ENCODE data around the gene TDRD15. TPM values are rescaled to one million over a fixed set of nuclear protein-coding genes. Genes with fewer than 3 reads are reported as not detected.

Gene TDRD15
- total and polyA plus RNA-seq, 2 donors (not counting 3 experiments of a cell fraction or from before 2014, with no cell fraction given) = not detected

DNA sequence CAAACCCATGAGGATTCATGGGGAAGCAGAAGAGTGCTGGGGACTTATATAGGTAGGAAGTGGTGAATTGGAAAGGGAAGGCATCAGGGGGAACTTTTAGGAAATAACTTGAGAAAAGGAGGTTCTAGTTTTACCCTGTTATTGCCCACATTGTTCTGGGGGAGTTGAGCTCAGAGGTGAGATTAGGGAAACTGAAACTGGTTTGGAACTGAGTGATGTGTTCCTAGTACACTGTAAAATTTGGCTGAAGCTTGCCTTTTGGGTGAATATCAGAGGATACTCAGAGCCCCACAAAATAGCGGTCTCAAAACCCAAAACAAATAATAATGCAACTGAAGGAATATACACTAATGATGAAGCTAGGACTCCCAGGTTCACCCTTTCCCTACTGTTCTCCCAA lies 40.3 kb upstream of the TDRD15 start:
- H3K27me3 ChIP-seq (ENCODE audit: control insufficient read depth in 2 of 2, insufficient read depth in 2 of 2, low read length in 2 of 2) = no peaks in the 10 kb centered on the region
- no peak overlapping the region for H2AFZ ChIP-seq (ENCODE audit: low read depth, low read length)
- H3K27ac ChIP-seq (ENCODE audit: insufficient read depth, low read depth, low read length) = no peak overlapping the region
- no peaks in the 10 kb centered on the region for H3K9me1 ChIP-seq (replicated peaks; ENCODE audit: control insufficient read depth, extremely low read depth, insufficient read depth, low read length)
- dilution Hi-C loops (cut with MboI; ENCODE audit: extremely low pct_ligation_motif_present, low sequenced_read_pairs) (no loop called here), intact Hi-C loops (cut with micrococcal nuclease) (no loop called here)
- H3K9ac ChIP-seq (replicated peaks; ENCODE audit: extremely low read depth, insufficient read depth, low read length) = no peak overlapping the region
- TF ChIP-seq POLR2AphosphoS5 (IDR thresholded peaks at IDR 0.05; ENCODE audit: insufficient read depth, low read depth, low read length) (no peak), POLR2A (IDR thresholded peaks at IDR 0.05; ENCODE audit: low read depth, low read length) (no peak), EZH2 (IDR thresholded peaks at IDR 0.05; ENCODE audit: borderline replicate concordance, low read depth, low read length, severe bottlenecking) (no peak), GATA2 (IDR thresholded peaks at IDR 0.05; ENCODE audit: insufficient read depth, insufficient read length, low read depth, low read length) (no peak), MYC (IDR thresholded peaks at IDR 0.05; ENCODE audit: low read depth, low read length) (no peak), FOS (IDR thresholded peaks at IDR 0.05; ENCODE audit: borderline replicate concordance, insufficient read depth, low read length) (no peak), JUN (IDR thresholded peaks at IDR 0.05; ENCODE audit: borderline replicate concordance, insufficient read depth, insufficient read length, low read depth) (no peak), MAX (IDR thresholded peaks at IDR 0.05; ENCODE audit: insufficient read depth, insufficient read length) (no peak), CTCF (IDR thresholded peaks at IDR 0.05; ENCODE audit: extremely low read depth in 1 of 2, insufficient read depth in 1 of 2, low read depth in 1 of 2, low read length in 2 of 2) (no peak)
- H3K4me1 ChIP-seq (ENCODE audit: control insufficient read depth, extremely low read depth, insufficient read depth, low read length) = no peaks in the 10 kb centered on the region
- no peak for FAIRE-seq
- H3K36me3 ChIP-seq (ENCODE audit: control insufficient read depth in 2 of 2, extremely low read depth in 1 of 2, insufficient read depth in 2 of 2, low read length in 2 of 2) = no peaks in the 10 kb centered on the region
- H3K79me2 ChIP-seq (ENCODE audit: control insufficient read depth, insufficient read depth, low read length) = no peaks in the 10 kb centered on the region
- ChIA-PET POLR2A (no interaction called here), CTCF (no interaction called here)
- no peaks in the 10 kb centered on the region for H4K20me1 ChIP-seq (replicated peaks; ENCODE audit: control insufficient read depth, extremely low read depth, insufficient read depth, low read length)
- DNase-seq (ENCODE audit: low read depth, low spot score) = no peak
- no TSS peak for BruUV-seq (replicated peaks)
- no peaks in the 10 kb centered on the region for H3K9me3 ChIP-seq (replicated peaks; ENCODE audit: control insufficient read depth, insufficient read depth, low read length)
- H3K4me3 ChIP-seq (replicated peaks in 1 of 3; ENCODE audit: insufficient read depth in 1 of 3, low read depth in 1 of 3, low read length in 3 of 3) = no peak overlapping the region
- H3K4me2 ChIP-seq (ENCODE audit: insufficient read depth, low read length) = no peak overlapping the region
